ENCODE results near the gene INTS3.

- TF ChIP-seq CTCF (tag by site-specific recombination; IDR thresholded peaks at IDR 0.05) (no peak), TSHZ1 (tag by site-specific recombination; IDR thresholded peaks at IDR 0.05; ENCODE audit: borderline replicate concordance) (no peak), ZNF23 (tag by site-specific recombination; IDR thresholded peaks at IDR 0.05; ENCODE audit: borderline replicate concordance) (no peak), KLF9 (tag by site-specific recombination; IDR thresholded peaks at IDR 0.05; ENCODE audit: low read depth) (no peak), ZNF24 (tag by site-specific recombination; IDR thresholded peaks at IDR 0.05) (no peak), ZNF707 (tag by site-specific recombination; IDR thresholded peaks at IDR 0.05) (no peak), REST (tag by site-specific recombination; IDR thresholded peaks at IDR 0.05) (no peak)
These were observed 36.5 kb downstream of the INTS3 start for GRCh38 chr1:153764310-153764709.
